Natural killer cell treated with Interleukin-12 subunit alpha and Interleukin-12 subunit beta and Interleukin-15 and Interleukin-18, amount 100 ng/mL, for 72 hours (primary cell): Measurements from ENCODE around the gene SIN3A. TPM values are rescaled to one million over a fixed set of nuclear protein-coding genes. Genes with fewer than 3 reads are reported as not detected.

Experiments
- total RNA-seq, 2 donors: library from RNA; stranded (reverse); gene quantifications; one replicate each; pipeline ENCODE4 v1.2.3, GENCODE V29; 2022

Gene SIN3A
- total RNA-seq, 2 donors from 2014 or later, result 93.5 to 103 TPM

Other genes with a start within 250 kb of the SIN3A start
- 10 to 100 TPM; 26.8 to 30.3 TPM for gene C15orf39, start 249.8 kb downstream of the SIN3A start, total RNA-seq
- gene GOLGA6C, start 193.4 kb downstream of the SIN3A start, total RNA-seq, result under 1 TPM in 1 of 2 donors, not detected in 1; 0.21 TPM
- not detected for gene GOLGA6D, start 168.9 kb downstream of the SIN3A start, total RNA-seq
- gene COMMD4, start 115.6 kb downstream of the SIN3A start, total RNA-seq, result 10 to 100 TPM; 54.4 to 96.2 TPM
- gene NEIL1, start 104.7 kb downstream of the SIN3A start, total RNA-seq, result 10 to 100 TPM; 12.4 to 22.3 TPM
- gene MAN2C1, start 83.1 kb downstream of the SIN3A start, total RNA-seq, result 100 to 1,000 TPM; 213 to 295 TPM
- 10 to 100 TPM; 30.0 to 34.2 TPM for gene PTPN9, start 127.6 kb upstream of the SIN3A start, total RNA-seq
- 10 to 100 TPM; 15.5 to 26.7 TPM for gene SNUPN, start 174.0 kb upstream of the SIN3A start, total RNA-seq
- 100 to 1,000 TPM in 1 of 2 donors, 10 to 100 TPM in 1; 76.2 to 111 TPM for gene IMP3, start 188.5 kb upstream of the SIN3A start, total RNA-seq
- 1 to 10 TPM; 2.6 to 3.3 TPM for gene SNX33, start 196.2 kb upstream of the SIN3A start, total RNA-seq